ENCODE results near the gene RBM3. TPM values are rescaled to one million over a fixed set of nuclear protein-coding genes. Genes with fewer than 3 reads are reported as not detected.

Gene RBM3
- total and polyA plus RNA-seq, 10 of the 15 experiments (the other 5 are each of a cell fraction or from before 2014, with no cell fraction given), result 170 to 467 (median 259) TPM

DNA sequence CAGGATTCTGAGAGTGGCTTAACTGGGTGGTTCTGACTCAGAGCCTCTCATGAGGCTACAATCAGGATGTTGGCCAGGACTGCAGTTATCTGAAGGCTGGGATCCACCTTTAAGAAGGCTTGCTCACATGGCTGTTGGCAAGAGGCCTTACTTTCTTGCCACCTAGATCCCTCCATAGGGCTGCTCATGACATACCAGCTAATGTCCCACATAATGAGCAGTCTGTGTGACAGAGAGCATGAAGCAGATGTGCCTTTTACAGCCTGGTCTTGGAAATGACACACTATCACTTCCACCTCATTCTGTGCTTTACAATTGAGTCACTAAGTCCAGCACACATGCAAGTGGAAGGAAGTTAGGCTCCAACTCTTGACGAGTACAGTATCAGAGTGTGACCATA is 4.3 kb upstream of the RBM3 start:
- in situ Hi-C loops (cut with MboI), result no loop called here
- TF ChIP-seq HDAC6 (IDR thresholded peaks at IDR 0.05; ENCODE audit: unreplicated experiment) (no peak), EP300 (IDR thresholded peaks at IDR 0.05; ENCODE audit: borderline replicate concordance in 1 of 2, control insufficient read depth in 1 of 2, low read depth in 2 of 2, low read length in 2 of 2) (0 out of 4 replicates have a peak, but pooled peaks of 1 of the 2 experiments have one; percentile 17), YY1 (IDR thresholded peaks at IDR 0.05; ENCODE audit: low read depth, low read length) (0 out of 2 replicates have a peak, but pooled peaks have one; percentile 19), JUNB (IDR thresholded peaks at IDR 0.05) (peak; percentile 92), RUNX3 (IDR thresholded peaks at IDR 0.05; ENCODE audit: low read length) (peak; percentile 39), MTA2 (IDR thresholded peaks at IDR 0.05; ENCODE audit: low read depth) (no peak), IKZF2 (IDR thresholded peaks at IDR 0.05) (0 out of 4 replicates have a peak, but pooled peaks of 1 of the 2 experiments have one; percentile 12), ZSCAN29 (IDR thresholded peaks at IDR 0.05) (no peak), NFIC (IDR thresholded peaks at IDR 0.05; ENCODE audit: low read depth, low read length) (peak; percentile 67; the same call in 1 of the 2 replicates), IKZF1 (conservative IDR thresholded peaks at IDR 0.05) (peak; percentile 41; the same call in 1 of the 2 replicates), WRNIP1 (IDR thresholded peaks at IDR 0.05; ENCODE audit: borderline replicate concordance, low read depth, low read length) (no peak), TCF12 (IDR thresholded peaks at IDR 0.05; ENCODE audit: low read depth, low read length) (peak; percentile 47; the same call in 1 of the 2 replicates), TAF1 (IDR thresholded peaks at IDR 0.05; ENCODE audit: borderline replicate concordance, low read depth, low read length) (no peak), ZNF622 (IDR thresholded peaks at IDR 0.05) (no peak), POLR2A (IDR thresholded peaks at IDR 0.05; ENCODE audit: low read depth, low read length) (0 out of 2 replicates have a peak, but pooled peaks have one; percentile 17), BCL11A (IDR thresholded peaks at IDR 0.05; ENCODE audit: low read depth, low read length) (peak; percentile 72), CREM (IDR thresholded peaks at IDR 0.05; ENCODE audit: low read depth) (peak; percentile 75; the same call in 1 of the 2 replicates), CREB1 (IDR thresholded peaks at IDR 0.05; ENCODE audit: low read depth) (peak; percentile 66)
- TF ChIP-seq, protein P1, sequence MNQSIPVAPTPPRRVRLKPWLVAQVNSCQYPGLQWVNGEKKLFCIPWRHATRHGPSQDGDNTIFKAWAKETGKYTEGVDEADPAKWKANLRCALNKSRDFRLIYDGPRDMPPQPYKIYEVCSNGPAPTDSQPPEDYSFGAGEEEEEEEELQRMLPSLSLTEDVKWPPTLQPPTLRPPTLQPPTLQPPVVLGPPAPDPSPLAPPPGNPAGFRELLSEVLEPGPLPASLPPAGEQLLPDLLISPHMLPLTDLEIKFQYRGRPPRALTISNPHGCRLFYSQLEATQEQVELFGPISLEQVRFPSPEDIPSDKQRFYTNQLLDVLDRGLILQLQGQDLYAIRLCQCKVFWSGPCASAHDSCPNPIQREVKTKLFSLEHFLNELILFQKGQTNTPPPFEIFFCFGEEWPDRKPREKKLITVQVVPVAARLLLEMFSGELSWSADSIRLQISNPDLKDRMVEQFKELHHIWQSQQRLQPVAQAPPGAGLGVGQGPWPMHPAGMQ (IDR thresholded peaks at IDR 0.05; ENCODE audit: borderline replicate concordance), result no peak
- TF ChIP-seq, protein P2, sequence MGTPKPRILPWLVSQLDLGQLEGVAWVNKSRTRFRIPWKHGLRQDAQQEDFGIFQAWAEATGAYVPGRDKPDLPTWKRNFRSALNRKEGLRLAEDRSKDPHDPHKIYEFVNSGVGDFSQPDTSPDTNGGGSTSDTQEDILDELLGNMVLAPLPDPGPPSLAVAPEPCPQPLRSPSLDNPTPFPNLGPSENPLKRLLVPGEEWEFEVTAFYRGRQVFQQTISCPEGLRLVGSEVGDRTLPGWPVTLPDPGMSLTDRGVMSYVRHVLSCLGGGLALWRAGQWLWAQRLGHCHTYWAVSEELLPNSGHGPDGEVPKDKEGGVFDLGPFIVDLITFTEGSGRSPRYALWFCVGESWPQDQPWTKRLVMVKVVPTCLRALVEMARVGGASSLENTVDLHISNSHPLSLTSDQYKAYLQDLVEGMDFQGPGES (IDR thresholded peaks at IDR 0.05), result no peak
- TF ChIP-seq, protein P3, sequence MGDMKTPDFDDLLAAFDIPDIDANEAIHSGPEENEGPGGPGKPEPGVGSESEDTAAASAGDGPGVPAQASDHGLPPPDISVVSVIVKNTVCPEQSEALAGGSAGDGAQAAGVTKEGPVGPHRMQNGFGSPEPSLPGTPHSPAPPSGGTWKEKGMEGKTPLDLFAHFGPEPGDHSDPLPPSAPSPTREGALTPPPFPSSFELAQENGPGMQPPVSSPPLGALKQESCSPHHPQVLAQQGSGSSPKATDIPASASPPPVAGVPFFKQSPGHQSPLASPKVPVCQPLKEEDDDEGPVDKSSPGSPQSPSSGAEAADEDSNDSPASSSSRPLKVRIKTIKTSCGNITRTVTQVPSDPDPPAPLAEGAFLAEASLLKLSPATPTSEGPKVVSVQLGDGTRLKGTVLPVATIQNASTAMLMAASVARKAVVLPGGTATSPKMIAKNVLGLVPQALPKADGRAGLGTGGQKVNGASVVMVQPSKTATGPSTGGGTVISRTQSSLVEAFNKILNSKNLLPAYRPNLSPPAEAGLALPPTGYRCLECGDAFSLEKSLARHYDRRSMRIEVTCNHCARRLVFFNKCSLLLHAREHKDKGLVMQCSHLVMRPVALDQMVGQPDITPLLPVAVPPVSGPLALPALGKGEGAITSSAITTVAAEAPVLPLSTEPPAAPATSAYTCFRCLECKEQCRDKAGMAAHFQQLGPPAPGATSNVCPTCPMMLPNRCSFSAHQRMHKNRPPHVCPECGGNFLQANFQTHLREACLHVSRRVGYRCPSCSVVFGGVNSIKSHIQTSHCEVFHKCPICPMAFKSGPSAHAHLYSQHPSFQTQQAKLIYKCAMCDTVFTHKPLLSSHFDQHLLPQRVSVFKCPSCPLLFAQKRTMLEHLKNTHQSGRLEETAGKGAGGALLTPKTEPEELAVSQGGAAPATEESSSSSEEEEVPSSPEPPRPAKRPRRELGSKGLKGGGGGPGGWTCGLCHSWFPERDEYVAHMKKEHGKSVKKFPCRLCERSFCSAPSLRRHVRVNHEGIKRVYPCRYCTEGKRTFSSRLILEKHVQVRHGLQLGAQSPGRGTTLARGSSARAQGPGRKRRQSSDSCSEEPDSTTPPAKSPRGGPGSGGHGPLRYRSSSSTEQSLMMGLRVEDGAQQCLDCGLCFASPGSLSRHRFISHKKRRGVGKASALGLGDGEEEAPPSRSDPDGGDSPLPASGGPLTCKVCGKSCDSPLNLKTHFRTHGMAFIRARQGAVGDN (IDR thresholded peaks at IDR 0.05), result peak; percentile 54; the same call in 1 of the 2 replicates

More for the DNA sequence above, 4.3 kb upstream of the RBM3 start:
- 0 out of 2 replicates have a peak overlapping the region, but pooled peaks have one; percentile 26 for H3K4me2 ChIP-seq (ENCODE audit: control insufficient read depth, insufficient read depth)
- POLR2A ChIA-PET, result no interaction called here
- H3K4me1 ChIP-seq (ENCODE audit: control insufficient read depth, insufficient read depth, low read length), result peaks cover 5% of the 10 kb centered on the region
- H3K9me3 ChIP-seq (replicated peaks; ENCODE audit: control insufficient read depth, insufficient read depth, low read length), result no peaks in the 10 kb centered on the region; the same call in 2 of the 3 replicates
- peak; percentile 52 for DNase-seq (ENCODE audit: low read depth, low spot score)
- H3K27me3 ChIP-seq (replicated peaks in 1 of 2; ENCODE audit: control insufficient read depth in 2 of 2, insufficient read depth in 2 of 2, low read length in 1 of 2), result no peaks in the 10 kb centered on the region
- intact Hi-C loops (cut with micrococcal nuclease; ENCODE audit: unreplicated experiment), result no loop called here
- H3K27ac ChIP-seq (ENCODE audit: control insufficient read depth, insufficient read depth), result peak overlapping the region; percentile 54
- peak; percentile 49 for FAIRE-seq
- no peaks in the 10 kb centered on the region for H3K36me3 ChIP-seq (ENCODE audit: control insufficient read depth in 2 of 2, insufficient read depth in 2 of 2, low read length in 1 of 2)
- H4K20me1 ChIP-seq (ENCODE audit: control insufficient read depth, insufficient read depth), result no peaks in the 10 kb centered on the region
- no peak overlapping the region for H3K9ac ChIP-seq (ENCODE audit: control insufficient read depth, insufficient read depth, low read length)
- RAD21 ChIA-PET (ENCODE audit: unreplicated experiment), result interaction anchor here (2.6 kb wide), 1 partner anchor 30 kb away, joined by 9 read pairs; the partner anchor contains the start of gene TBC1D25
- SMC1A ChIA-PET (ENCODE audit: uncharacterized antibody, unreplicated experiment), result no interaction called here
- ATAC-seq, result peak; percentile 64
- BruUV-seq (replicated peaks), result no TSS peak
- H3K4me3 ChIP-seq, result no peak overlapping the region
- WGBS (ENCODE audit: insufficient coverage, insufficient replicate concordance, low lambda C conversion rate, missing lambda C conversion rate), result 0% methylated on average over 1 of the region's 1 CpG
- peaks cover 3% of the 10 kb centered on the region for H3K79me2 ChIP-seq (ENCODE audit: control insufficient read depth, insufficient read depth, low read length)
- peak overlapping the region; percentile 28 for H2AFZ ChIP-seq (ENCODE audit: control insufficient read depth, low read depth, low read length)
- CTCF ChIA-PET, result interaction anchor here (1.7 kb wide), 1 partner anchor 30 kb away, joined by 7 read pairs; the partner anchor contains the start of gene TBC1D25
